HG02588 (cell line): ENCODE measurements around the gene PTPRH.
"Not testable (repeated sequence)": the region's sequence is repeated elsewhere in the genome, so short reads cannot be mapped to it uniquely, and the experiment has no call there.

Experiments
- ATAC-seq: cut with Tn5 transposase; IDR thresholded peaks from one replicate; pipeline ENCODE4 v1.9.1; 2021; ENCODE audit warnings: mild to moderate bottlenecking, moderate library complexity; ENCODE audit not compliant: unreplicated experiment

PTPRH gene

GRCh38 chr19:55226273-55226672, 17.0 kb upstream of the PTPRH start:
- no peak for ATAC-seq

GRCh38 chr19:55225415-55225958, 16.2 kb upstream of the PTPRH start:
- no peak for ATAC-seq

GRCh38 chr19:55224679-55225414, 15.5 kb upstream of the PTPRH start:
- not testable (repeated sequence) for ATAC-seq

GRCh38 chr19:55224038-55224665, 14.9 kb upstream of the PTPRH start:
- ATAC-seq, result no peak

- no peak for ATAC-seq
These were observed 14.2 kb upstream of the PTPRH start for GRCh38 chr19:55223291-55224037.

GRCh38 chr19:55220525-55220924, 11.2 kb upstream of the PTPRH start:
- no peak for ATAC-seq

- no peak for ATAC-seq
These were observed 7.3 kb upstream of the PTPRH start for GRCh38 chr19:55216461-55217198.

- no peak for ATAC-seq
These were observed 4.2 kb upstream of the PTPRH start for GRCh38 chr19:55213547-55213946.

- ATAC-seq, result no peak
These were observed 3.1 kb upstream of the PTPRH start for GRCh38 chr19:55212447-55212846.

GRCh38 chr19:55209693-55210472, 582 bp upstream of the PTPRH start:
- ATAC-seq, result no peak

- no peak for ATAC-seq
These were observed 2.4 kb downstream of the PTPRH start for GRCh38 chr19:55206664-55207500.

- not testable (repeated sequence) for ATAC-seq
These were observed 7.1 kb downstream of the PTPRH start for GRCh38 chr19:55202199-55202598.

GRCh38 chr19:55199620-55200204, 9.6 kb downstream of the PTPRH start:
- ATAC-seq, result no peak

GRCh38 chr19:55198651-55199050, 10.7 kb downstream of the PTPRH start:
- no peak for ATAC-seq

- no peak for ATAC-seq
These were observed 11.8 kb downstream of the PTPRH start for GRCh38 chr19:55197528-55197927.

- no peak for ATAC-seq
These were observed 12.5 kb downstream of the PTPRH start for GRCh38 chr19:55196803-55197202.

- no peak for ATAC-seq
These were observed 15.8 kb downstream of the PTPRH start for GRCh38 chr19:55193481-55193880.

- ATAC-seq, result no peak
These were observed 19.9 kb downstream of the PTPRH start for GRCh38 chr19:55189403-55189835.

GRCh38 chr19:55188625-55189024, 20.7 kb downstream of the PTPRH start:
- no peak for ATAC-seq
